Heart left ventricle (tissue), 16 donors: ENCODE results near the gene BICDL2. TPM values are rescaled to one million over a fixed set of nuclear protein-coding genes. Genes with fewer than 3 reads are reported as not detected.
"Not testable (repeated sequence)": the region's sequence is repeated elsewhere in the genome, so short reads cannot be mapped to it uniquely, and the experiment has no call there.

ENCODE experiments used
- ATAC-seq, 4 donors: fragments of 200-7000 bp; cut with Tn5 transposase; one replicate each; pipeline ENCODE4 v1.9.1; 2020 to 2022; ENCODE audit warnings: moderate library complexity in 4 of 4, mild to moderate bottlenecking in 3 of 4, moderate number of reproducible peaks in 1 of 4
- DNase-seq, 5 donors: peaks; one replicate each; pipeline ENCODE4 v3.0.0-alpha.2; 2020
- H3K27ac ChIP-seq, 12 donors: fragments of 200-600 bp; sonication (generic) in 4 of 12; one replicate each; pipeline versions ENCODE4 v1.5.0 to v1.8.0; 2016 to 2022; ENCODE audit warnings: mild to moderate bottlenecking in 2 of 12
- H3K27me3 ChIP-seq, 9 donors: fragments of 200-600 bp; sonication (generic) in 2 of 9; one replicate each; pipeline versions ENCODE4 v1.5.1 to v1.8.0; 2016 to 2022; ENCODE audit warnings: mild to moderate bottlenecking in 3 of 9
- H3K36me3 ChIP-seq, 9 donors: fragments of 200-600 bp; sonication (generic) in 2 of 9; one replicate each; pipeline versions ENCODE4 v1.5.0 to v1.8.0; 2018 to 2022; ENCODE audit warnings: mild to moderate bottlenecking in 2 of 9
- H3K4me1 ChIP-seq, 12 donors: fragments of 200-600 bp; sonication (generic) in 4 of 12; one replicate each; pipeline versions ENCODE4 v1.5.0 to v1.8.0; 2016 to 2022; ENCODE audit warnings: mild to moderate bottlenecking in 3 of 12
- H3K4me3 ChIP-seq, 12 donors: fragments of 200-600 bp; sonication (generic) in 4 of 12; one replicate each; pipeline versions ENCODE4 v1.5.0 to v1.8.0; 2017 to 2022; ENCODE audit warnings: mild to moderate bottlenecking in 9 of 12, moderate library complexity in 4 of 12
- H3K9me3 ChIP-seq, 12 donors: fragments of 200-600 bp; sonication (generic) in 4 of 12; one replicate each; pipeline versions ENCODE4 v1.5.0 to v1.8.0; 2016 to 2022; ENCODE audit warnings: mild to moderate bottlenecking in 1 of 12
- CTCF ChIP-seq, 12 donors: fragments of 200-600 bp; sonication (generic) in 4 of 12; IDR thresholded peaks; one replicate each; pipeline versions ENCODE4 v1.5.0 to v1.8.0; 2018 to 2022; ENCODE audit warnings: antibody characterized with exemption in 12 of 12, mild to moderate bottlenecking in 5 of 12
- POLR2A ChIP-seq, 2 donors: fragments of 450-650 bp; IDR thresholded peaks; one replicate each; pipeline ENCODE4 v1.6.1; 2017; ENCODE audit warnings: antibody characterized with exemption in 2 of 2, mild to moderate bottlenecking in 2 of 2, moderate library complexity in 2 of 2
- WGBS, 4 donors: extraction: QIAGEN DNeasy Blood & Tissue Kit in 2 of 4; methylation state at CpG; one replicate each; pipeline versions ENCODE4 v1.1.5 to v1.1.7; 2013 to 2018; 5-methylcytosine and 5-hydroxymethylcytosine counted together
- intact Hi-C, 10 donors: fragments of 100-400 bp; cut with DNase I; formaldehyde crosslinking; loops; one replicate each; pipeline versions ENCODE4 v1.11.1 to v1.14.2; 2022
- polyA plus RNA-seq, 2 donors: library from polyadenylated mRNA; stranded (reverse); fragments of 200-250 nt; gene quantifications; one replicate each; pipeline ENCODE4 v1.2.3, GENCODE V29; 2013
- total RNA-seq, 9 donors: library from RNA; depleted of rRNA in 2 of 9; stranded (reverse); fragments of >200 nt in 2 of 9; fragmentation: NEBNext Ultra II Directional in 3 of 9; extraction: Animal tissue kit (Norgen Biotek cat#: 25700) in 3 of 9; gene quantifications; one replicate each; pipeline versions ENCODE4 v1.1.0 to v1.2.4, GENCODE V29; 2016 to 2023
- donor health status: ischemic (EF 13 %, LVEDD 7.1; RV severe dilation, severe dysfunction).
- donor health status: healthy with polysubstance abuse.
- donor health status: DM: no; HTN: yes; CAD: no.
- donor health status: DM: no; HTN: no; CAD: no.
- donor health status: ischemic (EF 25% LVEDD 6.9; RV normal size, moderate dysfunction).
- donor health status: ischemic (EF 25% LVEDD 5.7; RV mildly dilated, moderate dysfunction).
- donor health status: healthy.
- donor health status: DM: yes; HTN: yes; CAD: no.
- donor health status: ischemic (EF 35%, LVEDD 5.7; RV mildly dilated, moderate dysfunction).
- donor health status: nonischemic (EF 11% LVEDD 7.7; RV severe dilation, severe dysfunction).
- donor health status: DM: yes; HTN: yes; CAD: no.
- donor health status: PGD.
- donor health status: ischemic (EF 29% LVEDD 5.4; RV normal size, mild dysfunction).
- donor health status: nonischemic (EF 23%, LVEDD 6.1; RV moderate dilation, normal function).

The BICDL2 gene
- total and polyA plus RNA-seq, 11 donors, result 0.07 TPM; not detected in 10

GRCh38 chr16:3084491-3084890 is 47.7 kb upstream of the BICDL2 start:
- Histone ChIP-seq H3K36me3 (peaks cover 0 to 7% (median 0%) of the 10 kb centered on the region in 9 donors), H3K4me1 (peaks cover 4 to 43% (median 19%) of the 10 kb centered on the region in 12 donors), H3K9me3 (no peaks in the 10 kb centered on the region), H3K27ac (no peak overlapping the region), H3K4me3 (no peak overlapping the region), H3K27me3 (no peaks in the 10 kb centered on the region)
- no peak for TF ChIP-seq POLR2A (IDR thresholded peaks at IDR 0.05)
- WGBS, 4 donors, result 91 to 100% (median 96%) methylated on average over 1 of the region's 1 CpG
- DNase-seq (no peak), ATAC-seq (no peak)
- intact Hi-C loops, result no loop called here

DNA sequence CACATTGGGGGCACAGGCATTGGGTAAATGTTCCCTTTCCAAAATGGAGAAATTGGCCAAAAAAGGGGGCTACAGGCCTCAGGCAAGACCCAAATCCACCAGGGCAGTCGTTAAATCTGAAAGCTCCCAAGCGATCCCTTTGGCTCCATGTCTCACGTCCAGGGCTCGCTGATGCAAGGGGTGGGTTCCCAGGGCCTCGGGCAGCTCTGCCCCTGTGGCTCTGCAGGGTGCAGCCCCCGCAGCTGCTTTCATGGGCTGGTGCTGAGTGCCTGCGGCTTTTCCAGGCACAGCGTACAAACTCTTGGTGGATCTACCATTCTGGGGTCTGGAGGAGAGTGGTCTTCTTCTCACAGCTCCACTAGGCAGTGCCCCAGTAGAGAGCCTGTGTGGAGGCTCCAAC is 46.7 kb upstream of the BICDL2 start:
- intact Hi-C loops, H3K27ac ChIP-seq, H3K4me3 ChIP-seq, H3K36me3 ChIP-seq, H3K27me3 ChIP-seq, H3K9me3 ChIP-seq, DNase-seq, ATAC-seq: not testable (repeated sequence)
- WGBS, 4 donors, result 92 to 98% (median 94%) methylated on average over 6 to 8 of the region's 8 CpGs
- peaks cover 4 to 40% (median 19%) of the 10 kb centered on the region in 12 donors for H3K4me1 ChIP-seq

- H3K27me3 ChIP-seq, ATAC-seq, H3K4me3 ChIP-seq, H3K27ac ChIP-seq, intact Hi-C loops, DNase-seq, H3K9me3 ChIP-seq: not testable (repeated sequence)
- H3K36me3 ChIP-seq, result peaks cover 0 to 18% (median 4%) of the 10 kb centered on the region in 9 donors
- H3K4me1 ChIP-seq, result peaks cover 0 to 25% (median 8%) of the 10 kb centered on the region in 12 donors
- WGBS, 4 donors, result 93 to 97% (median 95%) methylated on average over 13 of the region's 13 CpGs
Observed at GRCh38 chr16:3081957-3082356, 45.2 kb upstream of the BICDL2 start.

DNA sequence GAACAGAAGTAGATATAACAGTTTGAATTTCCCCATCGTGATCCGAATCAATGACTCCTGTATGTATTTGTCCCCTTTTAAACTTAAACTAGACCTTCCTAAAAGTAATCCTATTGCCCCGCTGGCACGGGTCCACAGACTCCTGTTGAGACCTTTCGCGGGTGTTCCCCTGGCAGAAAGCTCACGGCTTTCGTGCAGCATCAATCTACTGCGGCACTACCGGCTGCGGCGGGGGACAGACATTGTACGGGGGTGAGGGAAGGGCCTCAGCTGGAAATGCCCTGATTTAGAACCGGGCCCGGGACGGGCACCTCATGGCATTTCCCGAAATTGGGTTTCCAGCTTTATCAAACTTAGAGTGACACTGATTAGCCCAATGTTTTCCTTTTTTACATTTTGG is 43.3 kb upstream of the BICDL2 start:
- TF ChIP-seq CTCF (IDR thresholded peaks at IDR 0.05) (no peak), POLR2A (IDR thresholded peaks at IDR 0.05) (no peak)
- WGBS, 4 donors, result 89 to 93% (median 92%) methylated on average over 17 of the region's 17 CpGs
- Histone ChIP-seq H3K27ac (no peak overlapping the region), H3K27me3 (no peaks in the 10 kb centered on the region), H3K4me3 (no peak overlapping the region), H3K9me3 (no peaks in the 10 kb centered on the region), H3K4me1 (peaks cover 0 to 19% (median 2%) of the 10 kb centered on the region in 12 donors), H3K36me3 (peaks cover 0 to 20% (median 4%) of the 10 kb centered on the region in 9 donors)
- ATAC-seq (no peak), DNase-seq (no peak)
- intact Hi-C loops, result no loop called here

DNA sequence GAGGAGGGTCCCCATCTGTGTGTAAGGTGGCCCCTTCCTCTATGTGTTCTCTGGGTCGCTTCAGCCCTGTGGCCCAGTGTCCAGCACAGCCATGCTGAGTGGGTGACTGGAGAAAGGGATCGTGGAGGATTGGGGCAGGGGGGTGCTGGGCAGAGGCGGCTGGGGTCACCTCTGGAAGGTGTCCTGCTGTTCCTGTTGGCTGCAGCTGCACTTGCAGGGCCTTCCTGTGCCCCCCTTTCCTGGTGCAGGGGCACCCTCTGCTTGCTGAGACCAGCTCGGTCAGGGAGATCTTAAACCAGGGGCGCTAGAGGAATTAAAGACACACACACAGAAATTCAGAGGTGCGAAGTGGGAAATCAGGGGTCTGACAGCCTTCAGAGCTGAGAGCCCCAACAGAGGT is 39.8 kb upstream of the BICDL2 start:
- intact Hi-C loops, result no loop called here

GRCh38 chr16:3075946-3076345 is 39.2 kb upstream of the BICDL2 start:
- Histone ChIP-seq H3K36me3 (peaks cover 0 to 17% (median 4%) of the 10 kb centered on the region in 9 donors), H3K27ac (peak overlapping the region in 2 of 12 donors; percentile 9 to 83), H3K4me1 (peaks cover 0 to 31% (median 0%) of the 10 kb centered on the region in 12 donors)
- H3K4me3 ChIP-seq, DNase-seq, ATAC-seq, intact Hi-C loops, H3K27me3 ChIP-seq, H3K9me3 ChIP-seq: not testable (repeated sequence)
- 84 to 95% (median 90%) methylated on average over 6 of the region's 6 CpGs for WGBS, 4 donors

More for the DNA sequence above, 39.8 kb upstream of the BICDL2 start:
- H3K36me3 ChIP-seq, result peaks cover 0 to 20% (median 4%) of the 10 kb centered on the region in 9 donors
- 67 to 91% (median 79%) methylated on average over 5 to 6 of the region's 6 CpGs for WGBS, 4 donors
- H3K4me3 ChIP-seq, result no peak overlapping the region
- TF ChIP-seq POLR2A (IDR thresholded peaks at IDR 0.05), result no peak
- TF ChIP-seq CTCF (IDR thresholded peaks at IDR 0.05), result no peak
- ATAC-seq (no peak), DNase-seq (peak in 1 of 5 donors; percentile 10)
- H3K27ac ChIP-seq, result peak overlapping the region in 2 of 12 donors; percentile 9 to 83
- no peaks in the 10 kb centered on the region for H3K27me3 ChIP-seq
- peaks cover 0 to 24% (median 0%) of the 10 kb centered on the region in 12 donors for H3K4me1 ChIP-seq
- no peaks in the 10 kb centered on the region for H3K9me3 ChIP-seq
